Superior temporal gyrus (tissue), 1 donor: ENCODE data around the gene CES1.
"Not testable (repeated sequence)": the region's sequence is repeated elsewhere in the genome, so short reads cannot be mapped to it uniquely, and the experiment has no call there.

Source experiments
- DNase-seq: peaks from one replicate; pipeline ENCODE4 v3.0.0-alpha.2; 2016; ENCODE audit errors: extremely low spot score

Gene CES1

DNA sequence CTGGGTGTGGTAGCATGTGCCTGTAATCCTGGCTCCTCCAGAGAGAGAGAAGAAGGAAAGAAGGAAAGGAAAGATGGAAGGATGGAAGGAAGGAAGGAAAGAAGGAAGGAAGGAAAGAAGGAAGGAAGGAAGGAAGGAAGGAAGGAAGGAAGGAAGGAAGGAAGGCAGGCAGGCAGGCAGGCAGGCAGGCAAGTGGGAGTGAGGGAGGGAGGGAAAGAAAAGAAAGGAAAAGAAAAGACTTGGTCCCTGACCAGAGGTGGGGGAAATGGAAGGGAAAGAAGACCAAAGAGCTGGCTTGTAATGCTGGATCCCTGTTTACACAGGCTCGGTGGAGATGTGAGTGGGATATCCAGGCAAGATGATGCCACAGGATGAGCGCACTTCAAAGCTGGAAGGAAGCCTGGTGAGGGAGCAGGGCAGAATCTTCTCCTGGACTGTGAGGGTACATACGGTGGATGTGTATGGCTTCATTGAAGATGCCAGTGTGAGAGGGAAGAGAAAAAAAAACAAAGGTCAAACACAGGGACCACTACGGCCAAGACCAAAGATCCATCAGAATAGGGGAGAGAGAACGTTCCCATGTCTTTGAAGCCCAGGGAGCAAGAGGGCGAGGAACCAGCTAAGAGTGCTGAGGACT, 2.1 kb downstream of the CES1 start:
- no peak for DNase-seq

DNA sequence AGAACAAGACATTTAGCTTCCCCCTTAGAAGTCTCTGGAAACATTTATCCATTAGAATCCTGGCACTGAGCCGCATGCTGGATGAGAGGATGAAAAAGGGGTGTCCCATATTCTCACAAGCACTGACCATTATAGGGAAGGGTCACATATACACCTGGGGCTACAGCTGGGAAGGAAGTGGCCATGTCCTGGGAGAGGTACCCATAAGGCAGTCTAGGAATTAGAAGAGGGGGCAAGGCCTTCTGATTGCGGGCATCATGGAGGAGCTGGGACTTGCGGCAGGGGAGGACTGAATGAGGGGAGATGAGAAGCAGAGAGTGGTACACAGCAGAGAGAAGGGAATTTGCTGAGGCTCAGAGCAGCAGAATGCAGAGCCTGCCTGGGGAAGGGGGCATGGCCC, 3.7 kb downstream of the CES1 start:
- DNase-seq, result not testable (repeated sequence)

DNA sequence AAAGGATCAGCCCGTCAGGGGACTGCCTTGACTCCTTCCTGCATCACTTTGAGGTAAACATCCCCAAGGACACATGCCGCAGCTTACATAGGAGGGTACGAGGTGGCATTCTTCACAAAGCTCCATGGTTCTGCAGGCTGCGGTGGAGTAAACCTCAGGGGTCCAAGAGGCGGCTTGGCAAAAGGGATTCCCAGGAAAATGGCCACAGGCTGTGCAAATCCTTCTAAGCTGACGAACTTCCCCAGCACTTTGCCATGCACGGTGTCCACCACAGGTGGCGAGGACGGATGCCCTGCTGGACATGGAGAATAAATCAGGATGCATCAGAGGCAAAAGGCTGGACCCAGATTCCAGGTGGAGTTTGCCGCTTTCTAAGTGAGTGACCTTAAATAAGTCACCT, 4.2 kb downstream of the CES1 start:
- no peak for DNase-seq

DNA sequence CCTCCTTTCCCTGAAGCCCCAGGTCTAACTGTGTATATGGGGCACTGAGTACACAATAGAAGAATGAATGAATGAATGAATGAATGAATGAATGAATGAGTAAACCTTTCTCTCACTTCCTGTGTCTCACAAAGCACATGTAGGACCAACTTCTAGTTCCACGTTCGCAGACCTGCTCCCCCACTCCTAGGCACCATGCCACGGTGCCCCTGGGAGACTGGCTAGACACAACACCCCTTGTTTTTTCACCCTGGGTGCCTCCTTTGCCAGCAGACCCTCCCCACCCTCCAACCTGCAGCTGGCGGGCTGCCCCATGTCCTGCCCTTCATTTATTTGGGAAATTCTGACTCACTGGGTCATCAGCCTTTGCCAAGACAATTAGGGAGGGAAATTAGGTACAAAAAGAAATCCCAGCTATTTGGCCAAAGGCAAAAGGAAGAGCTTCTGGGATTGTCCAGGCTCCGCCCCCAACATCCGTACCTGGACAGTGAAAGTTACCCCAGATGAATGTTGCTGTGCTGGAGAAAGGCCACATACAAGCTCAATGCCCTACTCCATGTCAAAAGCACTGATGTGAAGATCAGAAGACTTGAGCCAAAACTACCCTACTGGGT, 7.7 kb downstream of the CES1 start:
- DNase-seq, result no peak

DNA sequence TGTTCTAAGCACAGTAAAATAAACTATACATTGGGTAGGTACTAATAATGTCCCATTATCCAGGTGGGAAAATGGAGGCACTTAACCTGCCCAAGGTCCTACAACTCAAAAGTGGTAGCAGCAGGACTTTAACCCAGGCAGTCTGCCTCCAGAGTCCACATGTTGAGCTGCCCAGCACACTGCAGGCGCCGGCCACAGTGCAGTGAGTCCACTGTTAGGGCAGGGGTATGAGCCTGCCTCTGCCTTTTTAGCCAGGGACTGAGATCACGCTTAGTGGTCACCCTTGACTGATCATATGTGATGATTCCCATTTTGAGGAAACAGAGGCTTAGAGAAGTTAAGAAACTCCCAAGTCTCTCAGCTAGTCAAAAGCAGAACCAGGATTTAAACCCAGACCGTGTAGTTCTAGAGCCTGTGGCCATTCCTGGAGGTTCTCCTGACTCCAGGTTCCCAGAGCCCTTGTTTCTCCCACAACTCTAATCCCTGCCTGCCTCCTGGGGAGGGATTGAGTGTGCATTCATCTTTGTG, 8.4 kb downstream of the CES1 start:
- no peak for DNase-seq

GRCh38 chr16:55822280-55822810, 10.6 kb downstream of the CES1 start:
- DNase-seq, result no peak

GRCh38 chr16:55821210-55821609, 11.7 kb downstream of the CES1 start:
- no peak for DNase-seq

DNA sequence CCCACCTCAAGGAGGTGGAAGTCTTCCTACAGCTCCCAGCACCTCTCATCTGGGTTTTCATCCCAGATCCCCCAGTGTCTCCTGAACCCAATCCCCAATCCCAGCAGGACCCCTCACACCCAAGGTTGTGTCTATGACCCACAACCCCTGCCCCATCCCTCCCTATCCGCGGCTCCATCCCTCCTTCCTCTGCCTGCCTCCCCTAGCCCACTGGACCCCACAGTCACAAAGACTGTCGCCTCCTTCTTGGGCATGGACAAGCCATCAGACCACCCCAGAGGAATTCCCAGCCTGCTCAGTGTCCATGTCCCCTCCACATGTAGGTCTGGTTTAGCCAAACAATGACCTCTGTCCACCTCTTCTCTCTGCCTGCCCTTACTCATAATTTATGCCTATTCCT, 12.3 kb downstream of the CES1 start:
- no peak for DNase-seq

- no peak for DNase-seq
Measured at GRCh38 chr16:55817236-55817912, 15.5 kb downstream of the CES1 start.

DNA sequence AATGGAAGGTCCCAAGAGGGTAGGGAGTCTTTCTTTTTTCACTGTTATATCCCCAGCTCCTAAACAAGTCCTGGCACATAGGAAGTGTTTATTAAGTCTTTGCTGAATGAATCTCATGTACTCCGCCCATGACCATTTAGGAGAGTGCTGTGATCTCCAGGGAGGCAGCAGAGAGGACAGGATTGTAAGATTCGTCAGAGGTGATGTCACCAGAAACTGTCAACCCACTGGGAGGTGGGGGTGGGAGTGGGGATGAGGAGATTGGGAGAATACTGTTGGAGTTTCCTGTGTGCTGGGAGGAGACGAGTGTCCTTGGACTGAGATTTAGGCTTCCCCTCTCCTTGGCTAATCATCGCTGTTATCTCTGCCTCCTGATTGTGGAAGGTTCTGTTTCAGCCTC, 16.7 kb downstream of the CES1 start:
- DNase-seq, result not testable (repeated sequence)

- DNase-seq, result no peak
Measured at GRCh38 chr16:55815320-55815719, 17.6 kb downstream of the CES1 start.

DNA sequence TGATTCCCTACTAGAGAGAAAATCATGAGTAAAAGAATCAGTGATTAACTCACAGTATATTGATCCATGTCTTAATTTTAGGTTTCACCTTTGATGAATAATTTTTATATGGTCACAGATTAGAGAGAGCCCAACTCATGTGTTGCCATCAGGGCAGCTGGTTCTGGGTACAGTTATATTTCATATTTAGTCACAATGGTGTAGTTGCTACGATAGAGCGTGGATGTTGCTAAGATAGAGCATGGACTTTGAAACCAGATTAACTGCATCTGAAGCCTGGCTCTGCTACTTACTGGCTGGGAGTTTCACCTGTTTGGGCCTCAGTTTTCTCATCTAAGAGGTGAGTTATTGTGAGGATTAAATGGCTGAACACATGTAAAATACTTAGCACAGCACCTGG, 18.7 kb downstream of the CES1 start:
- not testable (repeated sequence) for DNase-seq

- not testable (repeated sequence) for DNase-seq
Measured at GRCh38 chr16:55813730-55814129, 19.2 kb downstream of the CES1 start.

- no peak for DNase-seq
Measured at GRCh38 chr16:55812951-55813350, 19.9 kb downstream of the CES1 start.

GRCh38 chr16:55811811-55812210, 21.1 kb downstream of the CES1 start:
- DNase-seq, result no peak

- no peak for DNase-seq
Measured at GRCh38 chr16:55810451-55810961, 22.4 kb downstream of the CES1 start.

DNA sequence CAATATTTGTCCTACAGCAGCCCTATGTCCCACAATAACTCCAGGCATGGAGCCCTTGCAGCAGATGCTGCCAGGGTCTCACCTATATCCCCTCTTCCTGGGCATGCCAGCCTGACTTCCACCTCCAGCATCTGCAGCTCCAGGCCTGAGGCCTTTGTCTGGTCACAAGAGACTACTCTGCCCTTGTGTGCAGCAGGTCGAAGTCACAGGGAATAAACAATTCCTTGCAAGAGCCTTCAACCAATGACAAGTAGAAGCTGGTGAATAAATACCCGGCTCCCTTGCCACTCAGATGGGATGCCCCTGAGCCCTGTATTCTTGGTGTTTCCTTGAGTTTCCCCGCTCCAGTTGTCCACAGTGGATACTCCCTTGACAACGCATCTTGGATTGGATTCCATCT, 23.0 kb downstream of the CES1 start:
- DNase-seq, result no peak

DNA sequence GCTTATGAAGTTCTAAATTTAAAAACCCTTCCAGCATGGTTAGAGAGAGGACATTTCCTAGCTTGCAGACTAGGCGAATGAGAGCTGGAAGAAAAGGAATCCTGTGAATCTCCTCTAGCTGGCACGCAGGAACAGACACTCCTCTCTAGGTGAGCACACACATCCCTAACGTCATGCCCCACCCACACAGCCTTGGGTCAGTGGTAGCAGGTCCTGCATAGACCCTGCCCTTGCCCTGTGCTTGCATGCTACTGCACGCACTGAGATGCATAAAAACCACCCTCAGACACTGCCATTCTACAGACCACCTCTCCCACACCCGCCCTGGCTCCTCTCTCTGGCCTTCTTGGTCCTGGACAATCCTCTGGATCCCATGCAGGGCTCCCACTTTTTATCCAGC, 23.5 kb downstream of the CES1 start:
- no peak for DNase-seq

GRCh38 chr16:55808286-55808685, 24.6 kb downstream of the CES1 start:
- DNase-seq, result not testable (repeated sequence)

- not testable (repeated sequence) for DNase-seq
Measured at GRCh38 chr16:55805104-55805503, 27.8 kb downstream of the CES1 start.

DNA sequence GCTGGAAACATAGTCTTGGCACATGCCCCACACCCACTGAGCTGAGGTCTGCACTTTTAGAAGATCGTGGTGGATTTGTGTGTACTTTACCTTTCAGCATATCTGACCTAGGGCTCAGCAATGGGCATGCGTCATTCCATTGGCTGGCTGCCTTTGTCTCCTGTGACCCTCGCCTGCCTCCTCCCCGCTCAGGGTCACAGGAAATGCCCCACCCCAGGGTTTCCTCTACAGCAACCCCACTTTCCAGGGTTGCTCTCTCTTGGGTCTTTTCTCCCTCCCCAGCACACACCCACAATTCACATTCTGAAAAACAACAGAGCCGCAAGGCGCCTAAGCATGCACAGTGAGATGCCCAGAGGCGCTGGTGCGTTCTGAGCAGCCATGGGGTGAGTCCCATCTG, 29.2 kb downstream of the CES1 start:
- not testable (repeated sequence) for DNase-seq

- not testable (repeated sequence) for DNase-seq
Measured at GRCh38 chr16:55792934-55793374, 39.9 kb downstream of the CES1 start.
